Muscle of back (tissue), 11 donors: Measurements from ENCODE around the gene PEX5. TPM values are rescaled to one million over a fixed set of nuclear protein-coding genes. Genes with fewer than 3 reads are reported as not detected.
A peak's percentile ranks its signal among the peaks of the same experiment; 100 is the strongest.
"Not testable (repeated sequence)": the region's sequence is repeated elsewhere in the genome, so short reads cannot be mapped to it uniquely, and the experiment has no call there.

Source experiments
- DNase-seq, 3 donors: peaks; one replicate each; pipeline versions ENCODE4 v3.0.0 to v3.0.0-alpha.2; 2013
- polyA plus RNA-seq, 10 donors: library from polyadenylated mRNA; unstranded; fragments of 120-200 nt; gene quantifications; one replicate each; pipeline ENCODE4 v1.2.1, GENCODE V29; 2013; ENCODE audit not compliant: insufficient read length in 10 of 10

The PEX5 gene
- polyA plus RNA-seq, 10 donors, result 31.6 to 39.0 (median 35.8) TPM

GRCh38 chr12:7158781-7159609 lies 30.5 kb upstream of the PEX5 start:
- DNase-seq, result no peak

- DNase-seq, result no peak
Measured at GRCh38 chr12:7160183-7160582, 29.3 kb upstream of the PEX5 start.

GRCh38 chr12:7161327-7161726 lies 28.2 kb upstream of the PEX5 start:
- no peak for DNase-seq

- no peak for DNase-seq
Measured at GRCh38 chr12:7161811-7162210, 27.7 kb upstream of the PEX5 start.

GRCh38 chr12:7162691-7163114 lies 26.8 kb upstream of the PEX5 start:
- DNase-seq, result no peak

GRCh38 chr12:7169951-7170350 lies 19.5 kb upstream of the PEX5 start:
- DNase-seq, result no peak

- no peak for DNase-seq
Measured at GRCh38 chr12:7171854-7172253, 17.6 kb upstream of the PEX5 start.

GRCh38 chr12:7175493-7175892 lies 14.0 kb upstream of the PEX5 start:
- peak in 1 of 3 donors; percentile 15 for DNase-seq

- DNase-seq, result no peak
Measured at GRCh38 chr12:7176595-7176994, 12.9 kb upstream of the PEX5 start.

GRCh38 chr12:7178481-7178880 lies 11.0 kb upstream of the PEX5 start:
- DNase-seq, result no peak

GRCh38 chr12:7180685-7181084 lies 8.8 kb upstream of the PEX5 start:
- DNase-seq, result no peak

- not testable (repeated sequence) for DNase-seq
Measured at GRCh38 chr12:7186058-7186457, 3.4 kb upstream of the PEX5 start.

- DNase-seq, result peak; percentile 41 to 81 (median 61)
Measured at GRCh38 chr12:7188562-7189397, 706 bp upstream of the PEX5 start.

GRCh38 chr12:7190268-7191055 lies 976 bp downstream of the PEX5 start:
- peak in 1 of 3 donors; percentile 8 for DNase-seq

- no peak for DNase-seq
Measured at GRCh38 chr12:7193674-7194073, 4.2 kb downstream of the PEX5 start.

GRCh38 chr12:7197841-7198240 lies 8.4 kb downstream of the PEX5 start:
- DNase-seq, result no peak

GRCh38 chr12:7203109-7203508 lies 13.6 kb downstream of the PEX5 start:
- DNase-seq, result no peak

- no peak for DNase-seq
Measured at GRCh38 chr12:7205091-7205490, 15.6 kb downstream of the PEX5 start.

- no peak for DNase-seq
Measured at GRCh38 chr12:7206691-7207090, 17.2 kb downstream of the PEX5 start.

GRCh38 chr12:7207866-7208625 lies 18.6 kb downstream of the PEX5 start:
- peak in 2 of 3 donors; percentile 27 to 37 for DNase-seq

- no peak for DNase-seq
Measured at GRCh38 chr12:7209958-7210357, 20.5 kb downstream of the PEX5 start.
